Liver (tissue), 3 donors: ENCODE results near the gene TTC7B.

Experiments
- FOXA2 ChIP-seq: IDR thresholded peaks from 2 replicates; pipeline ENCODE4 v1.6.1; 2016; ENCODE audit warnings: antibody characterized with exemption
- JUND ChIP-seq, 2 donors: IDR thresholded peaks; 2 replicates each; pipeline ENCODE4 v1.6.1; 2016; ENCODE audit warnings: antibody characterized with exemption in 2 of 2
- RAD21 ChIP-seq, 2 donors: IDR thresholded peaks; 2 replicates each; pipeline ENCODE4 v1.6.1; 2016; ENCODE audit warnings: antibody characterized with exemption in 2 of 2, mild to moderate bottlenecking in 2 of 2
- TF ChIP-seq, protein P1 (sequence below): fragments of 150-350 bp; IDR thresholded peaks from 2 replicates; pipeline ENCODE4 v1.5.1; 2017; ENCODE audit warnings: improper control_type of control experiment, low read depth, low read length; ENCODE audit not compliant: missing input control
- TF ChIP-seq, protein P2 (sequence below): IDR thresholded peaks from 2 replicates; pipeline ENCODE4 v1.6.1; 2016; ENCODE audit warnings: antibody characterized with exemption
- TF ChIP-seq, protein P3 (sequence below): IDR thresholded peaks from 2 replicates; pipeline ENCODE4 v1.6.1; 2016; ENCODE audit warnings: antibody characterized with exemption, mild to moderate bottlenecking
- donor health status: healthy.
- donor health status: healthy.

DNA sequence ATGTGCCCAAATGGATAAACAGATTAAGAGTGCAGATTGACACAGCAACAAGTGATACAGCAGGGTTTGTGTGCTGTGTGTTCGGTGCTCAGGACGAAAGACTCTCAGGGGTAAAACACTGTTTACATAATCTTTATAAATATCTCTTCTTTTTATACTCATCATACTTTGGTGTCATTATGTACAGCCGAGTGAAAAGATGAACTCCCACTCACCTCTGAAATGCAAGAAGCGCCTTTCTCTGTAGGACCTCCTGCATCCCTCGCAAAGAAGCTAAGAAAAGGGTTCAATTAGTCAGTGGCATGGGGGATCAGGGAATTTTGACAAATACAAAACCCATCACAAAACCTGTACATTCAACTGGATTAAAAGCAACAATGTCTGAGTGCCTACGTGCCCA, 163.6 kb downstream of the TTC7B start:
- TF ChIP-seq, protein P1, sequence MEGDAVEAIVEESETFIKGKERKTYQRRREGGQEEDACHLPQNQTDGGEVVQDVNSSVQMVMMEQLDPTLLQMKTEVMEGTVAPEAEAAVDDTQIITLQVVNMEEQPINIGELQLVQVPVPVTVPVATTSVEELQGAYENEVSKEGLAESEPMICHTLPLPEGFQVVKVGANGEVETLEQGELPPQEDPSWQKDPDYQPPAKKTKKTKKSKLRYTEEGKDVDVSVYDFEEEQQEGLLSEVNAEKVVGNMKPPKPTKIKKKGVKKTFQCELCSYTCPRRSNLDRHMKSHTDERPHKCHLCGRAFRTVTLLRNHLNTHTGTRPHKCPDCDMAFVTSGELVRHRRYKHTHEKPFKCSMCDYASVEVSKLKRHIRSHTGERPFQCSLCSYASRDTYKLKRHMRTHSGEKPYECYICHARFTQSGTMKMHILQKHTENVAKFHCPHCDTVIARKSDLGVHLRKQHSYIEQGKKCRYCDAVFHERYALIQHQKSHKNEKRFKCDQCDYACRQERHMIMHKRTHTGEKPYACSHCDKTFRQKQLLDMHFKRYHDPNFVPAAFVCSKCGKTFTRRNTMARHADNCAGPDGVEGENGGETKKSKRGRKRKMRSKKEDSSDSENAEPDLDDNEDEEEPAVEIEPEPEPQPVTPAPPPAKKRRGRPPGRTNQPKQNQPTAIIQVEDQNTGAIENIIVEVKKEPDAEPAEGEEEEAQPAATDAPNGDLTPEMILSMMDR: no peak
- TF ChIP-seq FOXA2: no peak
- TF ChIP-seq, protein P2, sequence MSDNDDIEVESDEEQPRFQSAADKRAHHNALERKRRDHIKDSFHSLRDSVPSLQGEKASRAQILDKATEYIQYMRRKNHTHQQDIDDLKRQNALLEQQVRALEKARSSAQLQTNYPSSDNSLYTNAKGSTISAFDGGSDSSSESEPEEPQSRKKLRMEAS: no peak
- TF ChIP-seq RAD21 (IDR thresholded peaks at IDR 0.05): no peak
- TF ChIP-seq, protein P3, sequence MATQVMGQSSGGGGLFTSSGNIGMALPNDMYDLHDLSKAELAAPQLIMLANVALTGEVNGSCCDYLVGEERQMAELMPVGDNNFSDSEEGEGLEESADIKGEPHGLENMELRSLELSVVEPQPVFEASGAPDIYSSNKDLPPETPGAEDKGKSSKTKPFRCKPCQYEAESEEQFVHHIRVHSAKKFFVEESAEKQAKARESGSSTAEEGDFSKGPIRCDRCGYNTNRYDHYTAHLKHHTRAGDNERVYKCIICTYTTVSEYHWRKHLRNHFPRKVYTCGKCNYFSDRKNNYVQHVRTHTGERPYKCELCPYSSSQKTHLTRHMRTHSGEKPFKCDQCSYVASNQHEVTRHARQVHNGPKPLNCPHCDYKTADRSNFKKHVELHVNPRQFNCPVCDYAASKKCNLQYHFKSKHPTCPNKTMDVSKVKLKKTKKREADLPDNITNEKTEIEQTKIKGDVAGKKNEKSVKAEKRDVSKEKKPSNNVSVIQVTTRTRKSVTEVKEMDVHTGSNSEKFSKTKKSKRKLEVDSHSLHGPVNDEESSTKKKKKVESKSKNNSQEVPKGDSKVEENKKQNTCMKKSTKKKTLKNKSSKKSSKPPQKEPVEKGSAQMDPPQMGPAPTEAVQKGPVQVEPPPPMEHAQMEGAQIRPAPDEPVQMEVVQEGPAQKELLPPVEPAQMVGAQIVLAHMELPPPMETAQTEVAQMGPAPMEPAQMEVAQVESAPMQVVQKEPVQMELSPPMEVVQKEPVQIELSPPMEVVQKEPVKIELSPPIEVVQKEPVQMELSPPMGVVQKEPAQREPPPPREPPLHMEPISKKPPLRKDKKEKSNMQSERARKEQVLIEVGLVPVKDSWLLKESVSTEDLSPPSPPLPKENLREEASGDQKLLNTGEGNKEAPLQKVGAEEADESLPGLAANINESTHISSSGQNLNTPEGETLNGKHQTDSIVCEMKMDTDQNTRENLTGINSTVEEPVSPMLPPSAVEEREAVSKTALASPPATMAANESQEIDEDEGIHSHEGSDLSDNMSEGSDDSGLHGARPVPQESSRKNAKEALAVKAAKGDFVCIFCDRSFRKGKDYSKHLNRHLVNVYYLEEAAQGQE: no peak
- TF ChIP-seq JUND (IDR thresholded peaks at IDR 0.05): no peak
